ENCODE measurements around the gene TTC24.
"Not testable (repeated sequence)": the region's sequence is repeated elsewhere in the genome, so short reads cannot be mapped to it uniquely, and the experiment has no call there.

DNA sequence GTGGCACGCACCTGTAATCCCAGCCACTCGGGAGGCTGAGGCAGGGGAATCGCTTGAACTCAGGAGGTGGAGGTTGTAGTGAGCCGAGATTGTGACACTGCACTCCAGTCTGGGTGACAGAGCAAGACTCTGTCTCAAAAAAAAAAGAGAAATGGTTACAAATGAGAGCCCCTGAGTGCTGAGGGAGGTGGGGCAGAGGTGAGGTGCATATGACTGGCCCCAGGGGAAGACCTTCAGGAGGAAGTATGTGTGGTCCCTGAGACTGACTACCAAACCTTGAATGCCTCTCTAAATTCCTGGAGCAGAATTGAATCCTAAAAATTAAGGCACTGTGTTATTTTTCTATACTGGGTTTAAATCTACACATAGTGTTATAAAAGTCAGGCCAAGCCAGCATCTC is 27.8 kb downstream of the TTC24 start:
- not testable (repeated sequence) for TF ChIP-seq EZH2phosphoT487 (conservative IDR thresholded peaks at IDR 0.05; ENCODE audit: low read length)
- TF ChIP-seq, protein P1, sequence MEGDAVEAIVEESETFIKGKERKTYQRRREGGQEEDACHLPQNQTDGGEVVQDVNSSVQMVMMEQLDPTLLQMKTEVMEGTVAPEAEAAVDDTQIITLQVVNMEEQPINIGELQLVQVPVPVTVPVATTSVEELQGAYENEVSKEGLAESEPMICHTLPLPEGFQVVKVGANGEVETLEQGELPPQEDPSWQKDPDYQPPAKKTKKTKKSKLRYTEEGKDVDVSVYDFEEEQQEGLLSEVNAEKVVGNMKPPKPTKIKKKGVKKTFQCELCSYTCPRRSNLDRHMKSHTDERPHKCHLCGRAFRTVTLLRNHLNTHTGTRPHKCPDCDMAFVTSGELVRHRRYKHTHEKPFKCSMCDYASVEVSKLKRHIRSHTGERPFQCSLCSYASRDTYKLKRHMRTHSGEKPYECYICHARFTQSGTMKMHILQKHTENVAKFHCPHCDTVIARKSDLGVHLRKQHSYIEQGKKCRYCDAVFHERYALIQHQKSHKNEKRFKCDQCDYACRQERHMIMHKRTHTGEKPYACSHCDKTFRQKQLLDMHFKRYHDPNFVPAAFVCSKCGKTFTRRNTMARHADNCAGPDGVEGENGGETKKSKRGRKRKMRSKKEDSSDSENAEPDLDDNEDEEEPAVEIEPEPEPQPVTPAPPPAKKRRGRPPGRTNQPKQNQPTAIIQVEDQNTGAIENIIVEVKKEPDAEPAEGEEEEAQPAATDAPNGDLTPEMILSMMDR (IDR thresholded peaks at IDR 0.05; ENCODE audit: insufficient read depth, low read length, poor library complexity, severe bottlenecking): not testable (repeated sequence)

Data from SU-DHL-6 (cell line).